Mucosa of rectum (tissue), 2 donors: ENCODE measurements around the gene ZDHHC7.

Experiments used
- H3K27ac ChIP-seq, 2 donors: one replicate each; pipeline ENCODE4 v1.7.0; 2013; ENCODE audit warnings: inconsistent platforms in 2 of 2, low read depth in 2 of 2, low read length in 2 of 2
- H3K27me3 ChIP-seq, 2 donors: one replicate each; pipeline ENCODE4 v1.7.0; 2013; ENCODE audit warnings: low read length in 2 of 2; ENCODE audit not compliant: control insufficient read depth in 2 of 2, insufficient read depth in 2 of 2
- H3K36me3 ChIP-seq, 2 donors: one replicate each; pipeline ENCODE4 v1.7.0; 2013; ENCODE audit warnings: low read length in 2 of 2; ENCODE audit not compliant: control insufficient read depth in 2 of 2, insufficient read depth in 2 of 2
- H3K4me1 ChIP-seq, 2 donors: one replicate each; pipeline ENCODE4 v1.7.0; 2013; ENCODE audit warnings: low read length in 2 of 2, mild to moderate bottlenecking in 1 of 2; ENCODE audit not compliant: control insufficient read depth in 2 of 2, insufficient read depth in 2 of 2
- H3K4me3 ChIP-seq, 2 donors: one replicate each; pipeline ENCODE4 v1.7.0; 2013; ENCODE audit warnings: low read length in 2 of 2
- H3K9ac ChIP-seq, 2 donors: one replicate each; pipeline ENCODE4 v1.7.0; 2013; ENCODE audit warnings: low read length in 2 of 2, low read depth in 1 of 2, mild to moderate bottlenecking in 1 of 2
- H3K9me3 ChIP-seq, 2 donors: one replicate each; pipeline ENCODE4 v1.7.0; 2013; ENCODE audit warnings: low read length in 2 of 2; ENCODE audit not compliant: control insufficient read depth in 2 of 2
- donor health status: healthy.
- donor health status: Normal muscosa, but diverticular disease.

ZDHHC7 gene

GRCh38 chr16:84999200-84999599, 12.1 kb downstream of the ZDHHC7 start:
- peaks cover 4 to 11% of the 10 kb centered on the region in 2 donors for H3K36me3 ChIP-seq
- H3K4me1 ChIP-seq = peaks cover 44 to 59% of the 10 kb centered on the region in 2 donors
- peak overlapping the region in 1 of 2 donors; percentile 47 for H3K27ac ChIP-seq
- H3K9ac ChIP-seq = no peak overlapping the region
- H3K9me3 ChIP-seq = no peaks in the 10 kb centered on the region
- no peak overlapping the region for H3K4me3 ChIP-seq
- H3K27me3 ChIP-seq = no peaks in the 10 kb centered on the region

- H3K4me3 ChIP-seq = no peak overlapping the region
- peak overlapping the region in 1 of 2 donors; percentile 13 for H3K9ac ChIP-seq
- peaks cover 10 to 19% of the 10 kb centered on the region in 2 donors for H3K36me3 ChIP-seq
- no peaks in the 10 kb centered on the region for H3K9me3 ChIP-seq
- no peaks in the 10 kb centered on the region for H3K27me3 ChIP-seq
- peak overlapping the region in 1 of 2 donors; percentile 94 for H3K27ac ChIP-seq
- peaks cover 34 to 60% of the 10 kb centered on the region in 2 donors for H3K4me1 ChIP-seq
Observed at GRCh38 chr16:84996365-84996764, 15.0 kb downstream of the ZDHHC7 start.

- Histone ChIP-seq H3K9me3 (no peaks in the 10 kb centered on the region), H3K4me3 (no peak overlapping the region), H3K27me3 (no peaks in the 10 kb centered on the region), H3K27ac (peak overlapping the region; percentile 85 to 94), H3K4me1 (peaks cover 31 to 54% of the 10 kb centered on the region in 2 donors), H3K36me3 (peaks cover 14 to 22% of the 10 kb centered on the region in 2 donors), H3K9ac (no peak overlapping the region)
Observed at GRCh38 chr16:84995663-84996062, 15.7 kb downstream of the ZDHHC7 start.

- H3K36me3 ChIP-seq = peaks cover 29 to 35% of the 10 kb centered on the region in 2 donors
- peak overlapping the region in 1 of 2 donors; percentile 69 for H3K9ac ChIP-seq
- peaks cover 32 to 44% of the 10 kb centered on the region in 2 donors for H3K4me1 ChIP-seq
- peak overlapping the region; percentile 85 to 94 for H3K27ac ChIP-seq
- no peaks in the 10 kb centered on the region for H3K9me3 ChIP-seq
- no peak overlapping the region for H3K4me3 ChIP-seq
- H3K27me3 ChIP-seq = no peaks in the 10 kb centered on the region
Observed at GRCh38 chr16:84993926-84994325, 17.4 kb downstream of the ZDHHC7 start.

- Histone ChIP-seq H3K9ac (peak overlapping the region; percentile 41 to 55), H3K27ac (peak overlapping the region; percentile 72 to 81), H3K36me3 (peaks cover 39 to 45% of the 10 kb centered on the region in 2 donors), H3K9me3 (no peaks in the 10 kb centered on the region), H3K27me3 (no peaks in the 10 kb centered on the region), H3K4me3 (no peak overlapping the region), H3K4me1 (peaks cover 32 to 44% of the 10 kb centered on the region in 2 donors)
Observed at GRCh38 chr16:84992717-84993075, 18.6 kb downstream of the ZDHHC7 start.

GRCh38 chr16:84990782-84991181, 20.6 kb downstream of the ZDHHC7 start:
- Histone ChIP-seq H3K4me3 (no peak overlapping the region), H3K9ac (no peak overlapping the region), H3K4me1 (peaks cover 28 to 39% of the 10 kb centered on the region in 2 donors), H3K36me3 (peaks cover 56 to 62% of the 10 kb centered on the region in 2 donors), H3K9me3 (no peaks in the 10 kb centered on the region), H3K27me3 (no peaks in the 10 kb centered on the region), H3K27ac (no peak overlapping the region)

- no peak overlapping the region for H3K4me3 ChIP-seq
- no peak overlapping the region for H3K9ac ChIP-seq
- no peak overlapping the region for H3K27ac ChIP-seq
- peaks cover 55 to 59% of the 10 kb centered on the region in 2 donors for H3K36me3 ChIP-seq
- H3K4me1 ChIP-seq = peaks cover 21 to 31% of the 10 kb centered on the region in 2 donors
- no peaks in the 10 kb centered on the region for H3K27me3 ChIP-seq
- H3K9me3 ChIP-seq = no peaks in the 10 kb centered on the region
Observed at GRCh38 chr16:84989749-84990620, 21.4 kb downstream of the ZDHHC7 start.

GRCh38 chr16:84988328-84989080, 22.8 kb downstream of the ZDHHC7 start:
- no peaks in the 10 kb centered on the region for H3K9me3 ChIP-seq
- H3K36me3 ChIP-seq = peaks cover 48 to 54% of the 10 kb centered on the region in 2 donors
- H3K9ac ChIP-seq = no peak overlapping the region
- no peak overlapping the region for H3K4me3 ChIP-seq
- peaks cover 12 to 17% of the 10 kb centered on the region in 2 donors for H3K4me1 ChIP-seq
- no peak overlapping the region for H3K27ac ChIP-seq
- H3K27me3 ChIP-seq = no peaks in the 10 kb centered on the region

GRCh38 chr16:84986879-84987278, 24.5 kb downstream of the ZDHHC7 start:
- peaks cover 51 to 59% of the 10 kb centered on the region in 2 donors for H3K36me3 ChIP-seq
- H3K27me3 ChIP-seq = no peaks in the 10 kb centered on the region
- H3K4me1 ChIP-seq = peaks cover 9 to 10% of the 10 kb centered on the region in 2 donors
- no peak overlapping the region for H3K9ac ChIP-seq
- no peaks in the 10 kb centered on the region for H3K9me3 ChIP-seq
- no peak overlapping the region for H3K27ac ChIP-seq
- no peak overlapping the region for H3K4me3 ChIP-seq

GRCh38 chr16:84986102-84986501, 25.2 kb downstream of the ZDHHC7 start:
- Histone ChIP-seq H3K36me3 (peaks cover 57 to 66% of the 10 kb centered on the region in 2 donors), H3K9me3 (no peaks in the 10 kb centered on the region), H3K9ac (no peak overlapping the region), H3K4me1 (peaks cover 9% of the 10 kb centered on the region in 2 donors), H3K27ac (no peak overlapping the region), H3K4me3 (no peak overlapping the region), H3K27me3 (no peaks in the 10 kb centered on the region)
